ENCODE data around the gene NR5A2.

Gene NR5A2

DNA sequence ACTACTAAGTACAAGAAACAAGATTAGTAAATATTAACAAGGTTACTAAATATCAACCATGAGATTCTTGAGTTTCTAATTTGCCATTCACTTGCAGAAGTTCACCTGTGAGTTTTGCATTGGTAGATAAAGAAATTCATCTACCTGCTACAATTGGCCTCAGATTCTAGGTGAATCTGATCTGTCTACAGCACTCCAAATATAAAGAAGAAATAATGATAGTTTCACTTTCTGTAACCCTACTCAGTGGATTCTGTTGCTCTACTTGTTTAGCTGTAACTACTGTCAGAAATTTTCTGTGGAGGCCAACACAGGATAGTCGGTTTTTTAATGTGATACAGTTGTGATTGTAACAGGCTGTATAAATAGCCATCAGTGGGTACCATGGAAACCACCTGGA is 118.6 kb downstream of the NR5A2 start:
- H3K4me3 ChIP-seq (replicated peaks; ENCODE audit: low read depth, low read length): no peak overlapping the region
- TF ChIP-seq, protein P1, sequence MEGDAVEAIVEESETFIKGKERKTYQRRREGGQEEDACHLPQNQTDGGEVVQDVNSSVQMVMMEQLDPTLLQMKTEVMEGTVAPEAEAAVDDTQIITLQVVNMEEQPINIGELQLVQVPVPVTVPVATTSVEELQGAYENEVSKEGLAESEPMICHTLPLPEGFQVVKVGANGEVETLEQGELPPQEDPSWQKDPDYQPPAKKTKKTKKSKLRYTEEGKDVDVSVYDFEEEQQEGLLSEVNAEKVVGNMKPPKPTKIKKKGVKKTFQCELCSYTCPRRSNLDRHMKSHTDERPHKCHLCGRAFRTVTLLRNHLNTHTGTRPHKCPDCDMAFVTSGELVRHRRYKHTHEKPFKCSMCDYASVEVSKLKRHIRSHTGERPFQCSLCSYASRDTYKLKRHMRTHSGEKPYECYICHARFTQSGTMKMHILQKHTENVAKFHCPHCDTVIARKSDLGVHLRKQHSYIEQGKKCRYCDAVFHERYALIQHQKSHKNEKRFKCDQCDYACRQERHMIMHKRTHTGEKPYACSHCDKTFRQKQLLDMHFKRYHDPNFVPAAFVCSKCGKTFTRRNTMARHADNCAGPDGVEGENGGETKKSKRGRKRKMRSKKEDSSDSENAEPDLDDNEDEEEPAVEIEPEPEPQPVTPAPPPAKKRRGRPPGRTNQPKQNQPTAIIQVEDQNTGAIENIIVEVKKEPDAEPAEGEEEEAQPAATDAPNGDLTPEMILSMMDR (IDR thresholded peaks at IDR 0.05; ENCODE audit: low read length, missing control alignments): no peak
- no peak for DNase-seq (ENCODE audit: low read depth)

DNA sequence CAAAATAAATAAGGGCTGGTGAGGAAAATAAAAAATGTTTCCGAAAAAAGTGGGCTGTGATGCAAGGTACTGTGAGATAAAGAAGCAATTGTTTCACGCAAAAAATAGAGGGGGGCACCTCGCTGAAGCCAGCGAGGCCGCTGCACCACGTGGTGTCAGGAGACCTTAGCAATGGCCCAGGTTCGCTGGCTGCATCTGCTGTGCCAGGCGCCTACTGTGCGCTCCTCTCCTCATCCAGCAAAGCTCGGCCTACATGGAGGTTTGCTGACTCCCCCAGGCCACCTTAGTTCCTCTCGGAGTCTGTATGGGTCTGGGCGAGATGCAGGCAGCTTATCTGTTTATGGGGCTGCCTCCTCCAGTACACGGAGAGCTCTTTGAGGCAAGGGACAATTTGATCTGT is 119.6 kb downstream of the NR5A2 start:
- no peak for DNase-seq (ENCODE audit: low read depth)
- TF ChIP-seq, protein P1 (IDR thresholded peaks at IDR 0.05; ENCODE audit: low read length, missing control alignments): no peak
- H3K4me3 ChIP-seq (replicated peaks; ENCODE audit: low read depth, low read length): no peak overlapping the region

DNA sequence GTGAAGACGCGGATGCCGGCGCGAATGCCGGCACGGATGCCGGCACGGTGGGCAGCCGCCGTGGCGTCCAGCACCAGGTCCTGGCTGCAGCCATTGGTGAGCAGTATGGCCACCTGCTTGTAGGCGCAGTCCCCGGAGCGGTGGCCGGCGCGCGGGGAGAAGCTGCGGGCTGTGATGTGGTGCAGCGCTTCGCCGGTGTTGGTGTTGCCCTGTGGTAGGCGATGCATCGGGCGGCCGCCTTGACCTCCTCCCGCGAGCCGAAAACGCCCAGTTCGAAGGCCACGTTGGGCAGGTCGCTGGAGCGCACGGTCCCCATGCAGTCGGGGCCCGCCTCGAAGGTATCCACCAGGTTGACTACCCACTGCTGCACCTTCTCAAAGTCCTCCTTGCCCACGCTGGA is 120.2 kb downstream of the NR5A2 start:
- TF ChIP-seq, protein P1 (IDR thresholded peaks at IDR 0.05; ENCODE audit: low read length, missing control alignments): no peak
- DNase-seq (ENCODE audit: low read depth): no peak
- no peak overlapping the region for H3K4me3 ChIP-seq (replicated peaks; ENCODE audit: low read depth, low read length)

DNA sequence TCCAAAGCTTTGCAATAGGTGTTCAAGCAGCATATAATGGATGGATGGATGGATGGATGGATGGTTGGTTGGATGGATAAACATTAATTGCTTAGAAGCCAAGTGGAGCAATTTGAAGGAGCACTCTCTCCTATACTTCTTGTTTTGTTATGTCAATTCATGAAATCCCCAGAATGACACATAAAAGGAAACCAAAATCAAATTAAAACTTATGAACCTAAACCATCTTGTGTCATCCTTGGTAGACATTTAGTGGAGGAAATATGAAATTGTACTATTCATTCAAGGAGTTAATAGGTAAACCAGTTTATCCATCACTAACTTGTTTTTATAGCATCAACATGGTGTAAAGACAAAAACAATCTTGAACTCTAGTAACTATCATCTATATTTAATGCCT is 122.5 kb downstream of the NR5A2 start:
- TF ChIP-seq, protein P1 (IDR thresholded peaks at IDR 0.05; ENCODE audit: low read length, missing control alignments): no peak
- DNase-seq (ENCODE audit: low read depth): no peak

DNA sequence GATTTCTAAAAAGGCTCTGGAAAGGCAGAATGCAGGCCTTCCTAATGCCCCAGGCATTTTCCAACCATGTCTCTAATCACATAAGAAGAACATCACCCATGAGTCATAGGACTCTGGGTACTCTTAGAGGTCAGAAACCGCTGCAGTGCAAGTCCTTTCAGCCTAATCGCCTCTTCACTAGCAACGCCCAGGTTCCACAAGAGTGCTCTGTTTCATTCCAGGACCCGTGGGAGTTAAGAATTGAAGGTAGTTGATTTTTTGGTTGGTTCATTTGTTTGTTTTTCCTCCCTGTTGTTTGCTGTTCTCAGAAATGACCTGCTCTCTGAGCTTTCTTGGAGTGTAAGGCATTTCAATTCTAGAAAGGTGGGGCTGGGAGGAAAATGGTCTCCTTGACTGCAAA is 123.2 kb downstream of the NR5A2 start:
- peak; percentile 61 for DNase-seq (ENCODE audit: low read depth)
- no peak overlapping the region for H3K4me3 ChIP-seq (replicated peaks; ENCODE audit: low read depth, low read length)
- TF ChIP-seq, protein P1 (IDR thresholded peaks at IDR 0.05; ENCODE audit: low read length, missing control alignments): no peak

More for the DNA sequence above, 122.5 kb downstream of the NR5A2 start:
- H3K4me3 ChIP-seq (replicated peaks; ENCODE audit: low read depth, low read length): no peak overlapping the region

DNA sequence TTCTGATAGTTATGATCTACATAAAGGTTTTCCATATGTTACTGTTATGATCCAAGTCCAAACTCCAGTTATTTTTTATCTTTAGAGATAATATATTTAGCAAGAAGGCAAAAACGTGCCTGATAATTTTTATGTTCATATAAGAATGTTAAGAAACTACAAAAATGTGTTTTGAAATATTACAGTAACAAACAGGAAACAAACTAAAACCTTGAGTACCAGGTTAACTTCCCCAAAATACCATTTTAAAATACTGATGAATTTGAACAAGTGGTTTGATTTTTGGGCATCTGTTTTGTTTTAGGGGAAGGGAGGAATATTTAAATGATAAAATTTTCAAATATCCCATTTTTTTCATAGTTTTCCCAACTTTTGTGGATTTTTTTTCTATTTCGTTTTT is 124.8 kb downstream of the NR5A2 start:
- no peak for DNase-seq (ENCODE audit: low read depth)
- H3K4me3 ChIP-seq (replicated peaks; ENCODE audit: low read depth, low read length): no peak overlapping the region
- TF ChIP-seq, protein P1 (IDR thresholded peaks at IDR 0.05; ENCODE audit: low read length, missing control alignments): no peak

DNA sequence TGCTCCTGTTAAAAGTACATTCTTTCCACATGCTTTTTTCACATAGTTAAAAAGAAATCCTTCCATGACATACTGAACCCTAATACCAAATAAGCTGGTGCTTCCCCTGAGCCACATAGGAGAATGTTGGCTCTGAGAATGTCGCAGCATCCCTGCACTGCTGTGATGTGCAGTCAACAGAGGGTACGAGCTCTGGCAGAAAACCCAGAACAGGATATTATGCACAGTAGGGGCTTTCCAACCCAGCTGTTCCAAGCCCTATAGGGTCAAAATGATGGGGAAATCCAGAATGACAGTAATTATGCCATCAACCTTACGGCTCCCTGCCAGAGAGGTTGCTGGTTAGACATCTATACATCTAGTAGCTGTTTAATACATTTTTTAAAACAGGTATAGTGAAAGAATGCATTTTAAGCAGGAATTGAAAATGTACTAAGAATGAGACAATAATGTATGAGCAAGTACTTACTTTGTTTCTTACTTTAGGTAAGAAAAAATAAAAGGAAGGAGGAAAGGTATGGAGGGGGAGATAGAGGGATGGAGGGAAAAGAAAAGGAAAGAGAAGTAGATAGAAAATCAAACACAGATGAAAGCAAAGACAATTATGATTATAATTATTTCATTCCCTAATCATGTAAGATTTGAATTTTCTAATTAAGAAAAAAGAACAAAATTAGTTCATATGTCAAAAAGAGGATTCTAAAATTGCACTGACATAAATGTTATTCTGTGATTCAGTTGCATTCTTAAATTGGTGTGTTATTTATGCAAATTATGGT is 126.0 kb downstream of the NR5A2 start:
- DNase-seq (ENCODE audit: low read depth): no peak
- TF ChIP-seq, protein P1 (IDR thresholded peaks at IDR 0.05; ENCODE audit: low read length, missing control alignments): no peak

More for the DNA sequence above, 126.0 kb downstream of the NR5A2 start:
- H3K4me3 ChIP-seq (replicated peaks; ENCODE audit: low read depth, low read length): no peak overlapping the region

Measured in fibroblast of pulmonary artery (primary cell).